ENCODE data around the gene ZC3H4.
A peak's percentile ranks its signal among the peaks of the same experiment; 100 is the strongest.

ZC3H4 gene

GRCh38 chr19:47049307-47049700 is 64.3 kb downstream of the ZC3H4 start:
- Histone ChIP-seq H3K27me3 (ENCODE audit: control insufficient read depth, insufficient read depth, low read length) (no peaks in the 10 kb centered on the region), H3K36me3 (ENCODE audit: control insufficient read depth, insufficient read depth, low read length) (no peaks in the 10 kb centered on the region), H3K9me3 (ENCODE audit: control insufficient read depth, low read length) (no peaks in the 10 kb centered on the region), H3K4me3 (ENCODE audit: low read length) (no peak overlapping the region), H3K4me1 (ENCODE audit: control insufficient read depth, insufficient read depth, low read length) (peaks cover 7% of the 10 kb centered on the region), H3K9ac (ENCODE audit: low read length) (no peak overlapping the region)

GRCh38 chr19:47047763-47048405 is 65.7 kb downstream of the ZC3H4 start:
- H3K9me3 ChIP-seq (ENCODE audit: control insufficient read depth, low read length) = no peaks in the 10 kb centered on the region
- H3K4me3 ChIP-seq (ENCODE audit: low read length) = peak overlapping the region; percentile 82
- H3K36me3 ChIP-seq (ENCODE audit: control insufficient read depth, insufficient read depth, low read length) = no peaks in the 10 kb centered on the region
- H3K9ac ChIP-seq (ENCODE audit: low read length) = peak overlapping the region; percentile 59
- H3K4me1 ChIP-seq (ENCODE audit: control insufficient read depth, insufficient read depth, low read length) = peaks cover 7% of the 10 kb centered on the region
- no peaks in the 10 kb centered on the region for H3K27me3 ChIP-seq (ENCODE audit: control insufficient read depth, insufficient read depth, low read length)

- no peaks in the 10 kb centered on the region for H3K27me3 ChIP-seq (ENCODE audit: control insufficient read depth, insufficient read depth, low read length)
- no peaks in the 10 kb centered on the region for H3K9me3 ChIP-seq (ENCODE audit: control insufficient read depth, low read length)
- peaks cover 7% of the 10 kb centered on the region for H3K4me1 ChIP-seq (ENCODE audit: control insufficient read depth, insufficient read depth, low read length)
- H3K4me3 ChIP-seq (ENCODE audit: low read length) = no peak overlapping the region
- no peak overlapping the region for H3K9ac ChIP-seq (ENCODE audit: low read length)
- no peaks in the 10 kb centered on the region for H3K36me3 ChIP-seq (ENCODE audit: control insufficient read depth, insufficient read depth, low read length)
These were observed 66.3 kb downstream of the ZC3H4 start for GRCh38 chr19:47047272-47047762.

- H3K27me3 ChIP-seq (ENCODE audit: control insufficient read depth, insufficient read depth, low read length) = no peaks in the 10 kb centered on the region
- no peaks in the 10 kb centered on the region for H3K36me3 ChIP-seq (ENCODE audit: control insufficient read depth, insufficient read depth, low read length)
- no peak overlapping the region for H3K9ac ChIP-seq (ENCODE audit: low read length)
- H3K4me3 ChIP-seq (ENCODE audit: low read length) = no peak overlapping the region
- H3K9me3 ChIP-seq (ENCODE audit: control insufficient read depth, low read length) = no peaks in the 10 kb centered on the region
- H3K4me1 ChIP-seq (ENCODE audit: control insufficient read depth, insufficient read depth, low read length) = peaks cover 7% of the 10 kb centered on the region
These were observed 67.6 kb downstream of the ZC3H4 start for GRCh38 chr19:47045867-47046470.

GRCh38 chr19:47044946-47045866 is 68.4 kb downstream of the ZC3H4 start:
- Histone ChIP-seq H3K4me3 (ENCODE audit: low read length) (no peak overlapping the region), H3K36me3 (ENCODE audit: control insufficient read depth, insufficient read depth, low read length) (no peaks in the 10 kb centered on the region), H3K4me1 (ENCODE audit: control insufficient read depth, insufficient read depth, low read length) (peaks cover 7% of the 10 kb centered on the region), H3K9ac (ENCODE audit: low read length) (no peak overlapping the region), H3K9me3 (ENCODE audit: control insufficient read depth, low read length) (no peaks in the 10 kb centered on the region), H3K27me3 (ENCODE audit: control insufficient read depth, insufficient read depth, low read length) (no peaks in the 10 kb centered on the region)

GRCh38 chr19:47040869-47041268 is 72.7 kb downstream of the ZC3H4 start:
- H3K36me3 ChIP-seq (ENCODE audit: control insufficient read depth, insufficient read depth, low read length) = no peaks in the 10 kb centered on the region
- no peak overlapping the region for H3K9ac ChIP-seq (ENCODE audit: low read length)
- peaks cover 8% of the 10 kb centered on the region for H3K4me1 ChIP-seq (ENCODE audit: control insufficient read depth, insufficient read depth, low read length)

GRCh38 chr19:47039239-47039874 is 74.2 kb downstream of the ZC3H4 start:
- H3K27me3 ChIP-seq (ENCODE audit: control insufficient read depth, insufficient read depth, low read length) = no peaks in the 10 kb centered on the region
- no peak overlapping the region for H3K4me3 ChIP-seq (ENCODE audit: low read length)
- H3K9ac ChIP-seq (ENCODE audit: low read length) = no peak overlapping the region
- H3K9me3 ChIP-seq (ENCODE audit: control insufficient read depth, low read length) = no peaks in the 10 kb centered on the region
- no peaks in the 10 kb centered on the region for H3K36me3 ChIP-seq (ENCODE audit: control insufficient read depth, insufficient read depth, low read length)
- H3K4me1 ChIP-seq (ENCODE audit: control insufficient read depth, insufficient read depth, low read length) = peaks cover 21% of the 10 kb centered on the region

More at GRCh38 chr19:47040869-47041268, 72.7 kb downstream of the ZC3H4 start:
- H3K27me3 ChIP-seq (ENCODE audit: control insufficient read depth, insufficient read depth, low read length) = no peaks in the 10 kb centered on the region
- H3K9me3 ChIP-seq (ENCODE audit: control insufficient read depth, low read length) = no peaks in the 10 kb centered on the region
- no peak overlapping the region for H3K4me3 ChIP-seq (ENCODE audit: low read length)

GRCh38 chr19:47037766-47038165 is 75.8 kb downstream of the ZC3H4 start:
- H3K4me3 ChIP-seq (ENCODE audit: low read length) = no peak overlapping the region
- H3K4me1 ChIP-seq (ENCODE audit: control insufficient read depth, insufficient read depth, low read length) = peaks cover 28% of the 10 kb centered on the region
- H3K27me3 ChIP-seq (ENCODE audit: control insufficient read depth, insufficient read depth, low read length) = no peaks in the 10 kb centered on the region
- no peaks in the 10 kb centered on the region for H3K9me3 ChIP-seq (ENCODE audit: control insufficient read depth, low read length)
- no peaks in the 10 kb centered on the region for H3K36me3 ChIP-seq (ENCODE audit: control insufficient read depth, insufficient read depth, low read length)
- no peak overlapping the region for H3K9ac ChIP-seq (ENCODE audit: low read length)

- Histone ChIP-seq H3K9ac (ENCODE audit: low read length) (peak overlapping the region; percentile 91), H3K4me3 (ENCODE audit: low read length) (peak overlapping the region; percentile 80), H3K36me3 (ENCODE audit: control insufficient read depth, insufficient read depth, low read length) (no peaks in the 10 kb centered on the region)
These were observed 77.4 kb downstream of the ZC3H4 start for GRCh38 chr19:47036097-47036651.

GRCh38 chr19:47035127-47036096 is 78.2 kb downstream of the ZC3H4 start:
- Histone ChIP-seq H3K9ac (ENCODE audit: low read length) (peak overlapping the region; percentile 91), H3K4me1 (ENCODE audit: control insufficient read depth, insufficient read depth, low read length) (peaks cover 34% of the 10 kb centered on the region), H3K9me3 (ENCODE audit: control insufficient read depth, low read length) (no peaks in the 10 kb centered on the region), H3K27me3 (ENCODE audit: control insufficient read depth, insufficient read depth, low read length) (no peaks in the 10 kb centered on the region), H3K36me3 (ENCODE audit: control insufficient read depth, insufficient read depth, low read length) (no peaks in the 10 kb centered on the region), H3K4me3 (ENCODE audit: low read length) (peak overlapping the region; percentile 80)

More at GRCh38 chr19:47036097-47036651, 77.4 kb downstream of the ZC3H4 start:
- no peaks in the 10 kb centered on the region for H3K9me3 ChIP-seq (ENCODE audit: control insufficient read depth, low read length)
- no peaks in the 10 kb centered on the region for H3K27me3 ChIP-seq (ENCODE audit: control insufficient read depth, insufficient read depth, low read length)
- H3K4me1 ChIP-seq (ENCODE audit: control insufficient read depth, insufficient read depth, low read length) = peaks cover 34% of the 10 kb centered on the region
